Stomach (tissue), 4 donors: Measurements from ENCODE around the gene GSTT2B.

ENCODE experiments used
- EP300 ChIP-seq: sonication (generic); formaldehyde crosslinking; IDR thresholded peaks from one replicate; pipeline ENCODE4 v1.6.1; 2017; ENCODE audit warnings: antibody characterized with exemption
- POLR2AphosphoS5 ChIP-seq, 3 donors: sonication (generic); formaldehyde crosslinking; IDR thresholded peaks; one replicate each; pipeline ENCODE4 v1.6.1; 2016; ENCODE audit warnings: antibody characterized with exemption in 3 of 3

GRCh38 chr22:24003887-24004286 lies 42.9 kb upstream of the GSTT2B start:
- TF ChIP-seq POLR2AphosphoS5 (IDR thresholded peaks at IDR 0.05) (no peak), EP300 (no peak)
